Measurements from ENCODE around the gene P2RY2. TPM values are rescaled to one million over a fixed set of nuclear protein-coding genes. Genes with fewer than 3 reads are reported as not detected.
A peak's percentile ranks its signal among the peaks of the same experiment; 100 is the strongest.

The P2RY2 gene
- total and polyA plus RNA-seq, 7 donors: 18.7 to 90.9 (median 44.2) TPM

DNA sequence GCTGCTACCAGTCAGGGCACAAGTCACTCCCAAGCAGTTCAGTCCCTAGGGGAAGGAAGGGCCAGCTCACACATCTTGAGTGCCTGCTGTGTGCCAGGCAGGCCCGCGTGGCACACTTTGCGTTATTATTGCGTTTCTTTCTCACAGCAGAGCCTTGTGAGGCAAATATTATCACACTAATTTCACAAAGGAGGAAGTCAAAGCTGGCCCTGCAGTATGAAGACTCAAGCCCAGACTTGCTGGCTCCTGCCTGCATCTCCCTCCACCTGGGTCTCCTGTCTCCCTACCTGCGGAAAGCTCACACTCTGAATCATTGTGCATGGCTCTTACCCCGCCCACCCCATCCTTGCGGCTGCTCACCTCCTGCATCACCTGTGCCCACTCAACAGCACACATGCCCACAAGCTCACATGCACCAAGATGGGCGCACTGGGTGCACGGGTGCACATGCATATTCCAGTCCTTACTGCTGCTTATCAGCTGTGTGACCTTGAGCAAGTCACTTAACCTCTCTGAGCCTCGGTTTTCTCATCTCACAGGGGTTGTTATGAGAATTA, 31.7 kb upstream of the P2RY2 start:
- Histone ChIP-seq H3K9me3 (no peaks in the 10 kb centered on the region), H3K36me3 (ENCODE audit: insufficient read depth in 1 of 2, low read depth in 1 of 2) (no peaks in the 10 kb centered on the region), H3K27me3 (ENCODE audit: insufficient read depth in 3 of 3, low read length in 2 of 3) (no peaks in the 10 kb centered on the region), H3K4me1 (peaks cover 38% of the 10 kb centered on the region), H3K4me3 (no peak overlapping the region), H3K27ac (peak overlapping the region; percentile 76)
- WGBS, 3 donors: 68 to 72% (median 69%) methylated on average over 10 of the region's 10 CpGs
- TF ChIP-seq, protein P1, sequence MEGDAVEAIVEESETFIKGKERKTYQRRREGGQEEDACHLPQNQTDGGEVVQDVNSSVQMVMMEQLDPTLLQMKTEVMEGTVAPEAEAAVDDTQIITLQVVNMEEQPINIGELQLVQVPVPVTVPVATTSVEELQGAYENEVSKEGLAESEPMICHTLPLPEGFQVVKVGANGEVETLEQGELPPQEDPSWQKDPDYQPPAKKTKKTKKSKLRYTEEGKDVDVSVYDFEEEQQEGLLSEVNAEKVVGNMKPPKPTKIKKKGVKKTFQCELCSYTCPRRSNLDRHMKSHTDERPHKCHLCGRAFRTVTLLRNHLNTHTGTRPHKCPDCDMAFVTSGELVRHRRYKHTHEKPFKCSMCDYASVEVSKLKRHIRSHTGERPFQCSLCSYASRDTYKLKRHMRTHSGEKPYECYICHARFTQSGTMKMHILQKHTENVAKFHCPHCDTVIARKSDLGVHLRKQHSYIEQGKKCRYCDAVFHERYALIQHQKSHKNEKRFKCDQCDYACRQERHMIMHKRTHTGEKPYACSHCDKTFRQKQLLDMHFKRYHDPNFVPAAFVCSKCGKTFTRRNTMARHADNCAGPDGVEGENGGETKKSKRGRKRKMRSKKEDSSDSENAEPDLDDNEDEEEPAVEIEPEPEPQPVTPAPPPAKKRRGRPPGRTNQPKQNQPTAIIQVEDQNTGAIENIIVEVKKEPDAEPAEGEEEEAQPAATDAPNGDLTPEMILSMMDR (IDR thresholded peaks at IDR 0.05): no peak
- ATAC-seq (peak in 2 of 4 donors; percentile 28 to 35), DNase-seq (no peak)
- intact Hi-C loops (cut with DNase I): loop anchor here (2.0 to 5.0 kb wide), 2 partner anchors 54 to 151 kb away; no protein-coding TSS in a partner anchor

DNA sequence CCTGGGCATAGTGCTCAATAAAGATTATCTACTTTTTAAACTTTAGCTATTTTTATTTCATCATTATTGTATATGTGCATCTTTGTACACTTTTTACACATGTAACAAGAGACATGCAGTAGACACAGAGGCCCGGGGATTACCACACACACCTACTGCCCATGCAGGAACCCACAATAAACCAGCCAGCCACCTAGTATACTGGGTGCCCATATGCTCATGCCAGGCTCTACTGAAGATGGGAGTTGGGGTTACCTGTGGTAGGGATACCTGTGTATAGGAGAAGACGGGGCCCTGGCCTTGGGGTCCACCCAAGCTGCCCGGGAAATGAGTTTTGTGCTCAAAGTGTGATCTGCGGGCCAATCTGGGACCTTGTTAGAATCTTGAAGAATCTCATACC, 31.2 kb upstream of the P2RY2 start:
- DNase-seq (no peak), ATAC-seq (no peak)
- Histone ChIP-seq H3K4me1 (peaks cover 38% of the 10 kb centered on the region), H3K36me3 (ENCODE audit: insufficient read depth in 1 of 2, low read depth in 1 of 2) (no peaks in the 10 kb centered on the region), H3K9me3 (no peaks in the 10 kb centered on the region), H3K27me3 (ENCODE audit: insufficient read depth in 3 of 3, low read length in 2 of 3) (no peaks in the 10 kb centered on the region), H3K27ac (peak overlapping the region; percentile 76), H3K4me3 (no peak overlapping the region)
- TF ChIP-seq, protein P1 (IDR thresholded peaks at IDR 0.05): no peak
- WGBS, 3 donors: 44 to 58% (median 53%) methylated on average over 4 of the region's 4 CpGs
- intact Hi-C loops (cut with DNase I): loop anchor here (2.0 to 5.0 kb wide), 2 partner anchors 54 to 150 kb away; no protein-coding TSS in a partner anchor

DNA sequence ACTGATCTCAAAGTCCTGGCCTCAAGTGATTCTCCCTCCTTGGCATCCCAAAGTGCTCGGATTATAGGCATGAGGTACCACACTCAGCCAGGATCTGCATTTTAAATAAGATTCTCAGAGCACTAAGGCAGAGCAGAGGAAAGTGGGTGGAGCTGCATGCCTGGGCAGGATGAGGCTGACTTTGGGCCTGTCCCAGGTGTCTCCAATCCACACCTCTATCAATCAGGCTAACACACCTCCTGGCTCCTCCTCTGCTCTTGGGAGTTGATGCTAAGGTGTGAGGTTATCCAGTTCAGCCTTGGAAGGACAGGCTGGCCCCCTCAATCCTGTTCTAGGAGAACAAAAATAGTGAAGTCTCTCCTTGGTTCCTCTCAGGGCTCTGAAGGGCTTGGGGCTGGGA, 30.2 kb upstream of the P2RY2 start:
- H3K4me1 ChIP-seq: peaks cover 38% of the 10 kb centered on the region
- ATAC-seq: peak in 2 of 4 donors; percentile 3 to 11
- intact Hi-C loops (cut with DNase I): loop anchor here (2.0 to 5.0 kb wide), 2 partner anchors 53 to 149 kb away; no protein-coding TSS in a partner anchor

DNA sequence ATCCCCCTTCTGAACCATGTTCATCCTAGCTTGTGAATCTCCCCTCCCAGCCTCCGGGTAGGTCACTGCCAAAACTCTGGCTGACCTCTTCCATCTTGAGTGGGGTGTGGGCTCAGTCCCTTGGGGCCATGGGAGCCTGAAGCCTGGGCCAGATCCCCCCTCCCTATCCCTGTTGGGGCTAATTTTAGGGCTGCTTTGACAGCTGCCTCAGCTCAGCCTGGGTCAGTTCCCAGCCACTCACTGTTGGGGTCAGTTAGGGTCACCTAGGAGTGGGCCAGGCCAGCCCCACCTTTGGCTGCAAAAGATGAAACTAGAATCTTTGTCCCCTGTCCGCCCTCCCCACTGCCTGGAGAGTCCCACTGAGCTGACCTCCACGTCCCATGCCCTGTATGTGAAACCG, 29.8 kb upstream of the P2RY2 start:
- peak; percentile 32 to 87 for DNase-seq
- Histone ChIP-seq H3K27ac (peak overlapping the region; percentile 76), H3K27me3 (ENCODE audit: insufficient read depth in 3 of 3, low read length in 2 of 3) (no peaks in the 10 kb centered on the region), H3K36me3 (ENCODE audit: insufficient read depth in 1 of 2, low read depth in 1 of 2) (no peaks in the 10 kb centered on the region), H3K9me3 (no peaks in the 10 kb centered on the region), H3K4me3 (no peak overlapping the region), H3K4me1 (peaks cover 38% of the 10 kb centered on the region)
- intact Hi-C loops (cut with DNase I): loop anchor here in 1 of 2 donors (5.0 kb wide), 1 partner anchor 149 kb away; no protein-coding TSS in a partner anchor
- 14 to 22% (median 16%) methylated on average over 4 of the region's 4 CpGs for WGBS, 3 donors
- TF ChIP-seq, protein P1 (IDR thresholded peaks at IDR 0.05): no peak
- ATAC-seq: peak; percentile 57 to 80 (median 76)

More for the DNA sequence above, 30.2 kb upstream of the P2RY2 start:
- peak overlapping the region; percentile 76 for H3K27ac ChIP-seq
- no peaks in the 10 kb centered on the region for H3K9me3 ChIP-seq
- H3K36me3 ChIP-seq (ENCODE audit: insufficient read depth in 1 of 2, low read depth in 1 of 2): no peaks in the 10 kb centered on the region
- WGBS, 3 donors: 25 to 50% (median 30%) methylated on average over 1 of the region's 1 CpG
- H3K27me3 ChIP-seq (ENCODE audit: insufficient read depth in 3 of 3, low read length in 2 of 3): no peaks in the 10 kb centered on the region
- no peak overlapping the region for H3K4me3 ChIP-seq
- no peak for DNase-seq
- TF ChIP-seq, protein P1 (IDR thresholded peaks at IDR 0.05): no peak

All from psoas muscle (tissue), 8 donors.